Measurements from ENCODE around the gene TNPO2.

DNA sequence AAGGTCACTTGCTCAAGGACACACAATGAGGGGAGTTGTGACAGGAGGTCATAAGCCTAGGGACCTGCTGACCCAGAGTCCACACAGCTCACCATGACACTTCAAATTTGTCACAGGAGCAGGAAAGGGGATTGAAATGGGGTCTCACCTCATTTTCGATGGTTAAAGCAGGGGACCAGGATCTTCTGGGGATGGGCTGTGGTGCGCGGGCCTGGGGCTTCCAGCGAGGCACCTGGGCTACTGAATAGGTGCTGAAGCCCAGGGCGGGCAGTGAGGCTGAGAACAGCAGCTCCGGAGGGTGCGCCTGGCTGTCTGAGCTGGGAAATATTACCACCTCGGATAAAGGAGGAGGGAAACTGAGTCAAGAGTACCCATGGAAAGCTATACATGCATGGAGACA is 68.2 kb downstream of the TNPO2 start:
- no peak for TF ChIP-seq CTCF (IDR thresholded peaks at IDR 0.05; ENCODE audit: insufficient read depth, low read depth, low read length)
- TF ChIP-seq EZH2 (IDR thresholded peaks at IDR 0.05; ENCODE audit: insufficient read depth, low read length) = no peak

All from astrocyte (in vitro differentiated cells and primary cell).